ENCODE results near the gene RPS17.

RPS17 gene

DNA sequence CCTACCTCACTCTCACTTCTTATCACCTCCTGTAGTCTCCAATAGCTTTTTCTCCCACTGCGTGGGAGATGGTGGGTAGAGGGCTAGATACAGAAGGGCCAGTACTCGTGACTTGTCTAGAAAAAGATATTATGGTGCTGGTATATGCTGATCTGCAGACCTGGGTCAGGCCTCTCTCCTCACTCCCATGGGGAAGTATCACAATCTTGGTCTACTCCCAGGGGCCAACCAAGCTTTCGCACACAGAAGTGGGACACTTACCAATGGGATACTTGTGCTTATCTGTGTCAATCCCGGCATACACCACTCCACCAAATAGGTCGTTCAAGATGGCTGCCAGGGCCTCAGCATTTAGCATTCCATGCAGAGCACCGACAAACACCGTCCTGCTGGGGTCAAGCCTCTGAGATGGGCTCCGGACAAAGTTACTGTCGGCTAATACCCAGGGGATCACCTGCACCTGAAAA lies 9.0 kb upstream of the RPS17 start:
- Histone ChIP-seq H3K4me3 (ENCODE audit: low read length in 2 of 2) (no peak overlapping the region), H3K9ac (ENCODE audit: low read depth in 1 of 2, low read length in 2 of 2) (no peak overlapping the region), H3K36me3 (ENCODE audit: control insufficient read depth in 2 of 2, insufficient read depth in 2 of 2, low read length in 2 of 2) (peaks cover 0 to 3% of the 10 kb centered on the region in 2 donors), H3K27me3 (ENCODE audit: control insufficient read depth in 2 of 2, insufficient read depth in 2 of 2, low read length in 2 of 2) (peaks cover 3 to 5% of the 10 kb centered on the region in 2 donors), H3K4me1 (ENCODE audit: control insufficient read depth in 2 of 2, insufficient read depth in 2 of 2, low read length in 2 of 2) (no peaks in the 10 kb centered on the region), H3K27ac (ENCODE audit: low read depth in 2 of 2, low read length in 2 of 2) (no peak overlapping the region), H3K9me3 (ENCODE audit: control insufficient read depth in 2 of 2, low read length in 2 of 2) (no peaks in the 10 kb centered on the region)

GRCh38 chr15:82548700-82549099 lies 8.4 kb upstream of the RPS17 start:
- Histone ChIP-seq H3K27ac (ENCODE audit: low read depth in 2 of 2, low read length in 2 of 2) (no peak overlapping the region), H3K4me1 (ENCODE audit: control insufficient read depth in 2 of 2, insufficient read depth in 2 of 2, low read length in 2 of 2) (no peaks in the 10 kb centered on the region), H3K9me3 (ENCODE audit: control insufficient read depth in 2 of 2, low read length in 2 of 2) (no peaks in the 10 kb centered on the region), H3K27me3 (ENCODE audit: control insufficient read depth in 2 of 2, insufficient read depth in 2 of 2, low read length in 2 of 2) (peaks cover 3 to 5% of the 10 kb centered on the region in 2 donors), H3K36me3 (ENCODE audit: control insufficient read depth in 2 of 2, insufficient read depth in 2 of 2, low read length in 2 of 2) (peaks cover 0 to 3% of the 10 kb centered on the region in 2 donors), H3K4me3 (ENCODE audit: low read length in 2 of 2) (no peak overlapping the region), H3K9ac (ENCODE audit: low read depth in 1 of 2, low read length in 2 of 2) (no peak overlapping the region)

DNA sequence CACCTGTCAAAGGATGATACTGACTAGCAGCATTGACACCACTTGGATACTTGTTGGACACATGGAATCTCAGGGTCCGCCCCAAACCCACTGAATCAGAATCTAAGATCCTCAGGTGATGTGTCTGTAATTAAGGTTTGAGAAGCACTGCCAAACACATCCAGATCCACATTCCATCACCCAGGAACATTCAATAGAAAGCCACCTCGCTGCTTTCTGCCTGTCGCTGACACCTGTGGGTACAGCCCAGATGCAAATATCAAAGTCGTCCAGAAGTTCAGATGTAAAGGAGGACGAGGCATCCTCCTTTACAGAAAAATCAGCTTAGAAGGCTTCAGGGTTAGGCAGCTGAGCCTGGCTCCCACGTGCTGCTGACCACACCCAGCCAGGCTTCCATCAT lies 5.2 kb upstream of the RPS17 start:
- Histone ChIP-seq H3K4me3 (ENCODE audit: low read length in 2 of 2) (no peak overlapping the region), H3K36me3 (ENCODE audit: control insufficient read depth in 2 of 2, insufficient read depth in 2 of 2, low read length in 2 of 2) (no peaks in the 10 kb centered on the region), H3K9me3 (ENCODE audit: control insufficient read depth in 2 of 2, low read length in 2 of 2) (no peaks in the 10 kb centered on the region), H3K4me1 (ENCODE audit: control insufficient read depth in 2 of 2, insufficient read depth in 2 of 2, low read length in 2 of 2) (peaks cover 5 to 6% of the 10 kb centered on the region in 2 donors), H3K9ac (ENCODE audit: low read depth in 1 of 2, low read length in 2 of 2) (no peak overlapping the region), H3K27me3 (ENCODE audit: control insufficient read depth in 2 of 2, insufficient read depth in 2 of 2, low read length in 2 of 2) (peaks cover 3 to 5% of the 10 kb centered on the region in 2 donors), H3K27ac (ENCODE audit: low read depth in 2 of 2, low read length in 2 of 2) (no peak overlapping the region)

DNA sequence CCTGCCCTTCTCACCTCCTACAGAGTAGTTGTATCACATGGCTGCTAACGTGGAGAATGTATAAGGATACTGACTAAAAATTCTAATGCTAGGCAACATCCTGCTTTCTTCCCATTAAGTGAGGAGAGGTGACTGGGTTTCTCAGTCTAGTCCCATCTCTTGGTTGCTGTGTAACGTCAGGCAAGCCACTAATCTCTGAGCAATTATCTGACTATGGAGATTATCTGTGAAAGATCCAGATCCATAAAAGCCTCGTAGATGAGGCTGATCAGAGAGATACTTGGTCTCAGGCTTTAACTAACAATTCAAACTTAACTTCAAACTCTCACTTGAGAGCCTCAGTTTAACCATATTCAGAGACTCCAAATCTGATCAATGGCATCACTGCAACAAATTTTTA lies 4.7 kb upstream of the RPS17 start:
- Histone ChIP-seq H3K36me3 (ENCODE audit: control insufficient read depth in 2 of 2, insufficient read depth in 2 of 2, low read length in 2 of 2) (no peaks in the 10 kb centered on the region), H3K9me3 (ENCODE audit: control insufficient read depth in 2 of 2, low read length in 2 of 2) (no peaks in the 10 kb centered on the region), H3K4me1 (ENCODE audit: control insufficient read depth in 2 of 2, insufficient read depth in 2 of 2, low read length in 2 of 2) (peaks cover 5 to 6% of the 10 kb centered on the region in 2 donors), H3K27ac (ENCODE audit: low read depth in 2 of 2, low read length in 2 of 2) (no peak overlapping the region), H3K27me3 (ENCODE audit: control insufficient read depth in 2 of 2, insufficient read depth in 2 of 2, low read length in 2 of 2) (peaks cover 3 to 5% of the 10 kb centered on the region in 2 donors), H3K4me3 (ENCODE audit: low read length in 2 of 2) (no peak overlapping the region), H3K9ac (ENCODE audit: low read depth in 1 of 2, low read length in 2 of 2) (no peak overlapping the region)

GRCh38 chr15:82544431-82544830 lies 4.2 kb upstream of the RPS17 start:
- H3K4me1 ChIP-seq (ENCODE audit: control insufficient read depth in 2 of 2, insufficient read depth in 2 of 2, low read length in 2 of 2), result peaks cover 5 to 6% of the 10 kb centered on the region in 2 donors
- H3K36me3 ChIP-seq (ENCODE audit: control insufficient read depth in 2 of 2, insufficient read depth in 2 of 2, low read length in 2 of 2), result no peaks in the 10 kb centered on the region
- H3K27ac ChIP-seq (ENCODE audit: low read depth in 2 of 2, low read length in 2 of 2), result no peak overlapping the region
- H3K9me3 ChIP-seq (ENCODE audit: control insufficient read depth in 2 of 2, low read length in 2 of 2), result no peaks in the 10 kb centered on the region
- no peak overlapping the region for H3K9ac ChIP-seq (ENCODE audit: low read depth in 1 of 2, low read length in 2 of 2)
- H3K27me3 ChIP-seq (ENCODE audit: control insufficient read depth in 2 of 2, insufficient read depth in 2 of 2, low read length in 2 of 2), result peaks cover 3 to 5% of the 10 kb centered on the region in 2 donors
- H3K4me3 ChIP-seq (ENCODE audit: low read length in 2 of 2), result no peak overlapping the region

DNA sequence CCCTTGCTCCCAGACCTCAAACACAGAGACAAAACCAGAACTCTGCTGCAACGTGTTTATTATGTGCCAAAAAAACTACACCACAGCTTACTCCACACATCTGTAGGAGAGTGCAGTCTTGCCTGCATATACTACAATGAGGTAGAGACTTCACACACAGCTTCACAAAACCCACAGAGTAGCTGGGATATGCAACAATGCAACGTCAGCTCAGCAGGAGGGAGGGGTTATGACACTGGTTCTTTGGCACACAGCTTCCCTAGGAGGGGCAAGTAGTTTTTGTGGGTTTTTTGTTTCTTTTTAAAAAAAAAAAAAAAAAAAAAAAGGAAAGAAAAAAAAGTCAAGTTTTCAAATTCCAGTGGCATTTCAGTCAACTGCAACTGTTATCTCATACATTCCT lies 2.9 kb upstream of the RPS17 start:
- Histone ChIP-seq H3K9ac (ENCODE audit: low read depth in 1 of 2, low read length in 2 of 2) (no peak overlapping the region), H3K4me1 (ENCODE audit: control insufficient read depth in 2 of 2, insufficient read depth in 2 of 2, low read length in 2 of 2) (peaks cover 5 to 13% of the 10 kb centered on the region in 2 donors), H3K27ac (ENCODE audit: low read depth in 2 of 2, low read length in 2 of 2) (no peak overlapping the region), H3K36me3 (ENCODE audit: control insufficient read depth in 2 of 2, insufficient read depth in 2 of 2, low read length in 2 of 2) (peaks cover 4% of the 10 kb centered on the region in 2 donors), H3K27me3 (ENCODE audit: control insufficient read depth in 2 of 2, insufficient read depth in 2 of 2, low read length in 2 of 2) (peaks cover 3 to 5% of the 10 kb centered on the region in 2 donors), H3K4me3 (ENCODE audit: low read length in 2 of 2) (no peak overlapping the region), H3K9me3 (ENCODE audit: control insufficient read depth in 2 of 2, low read length in 2 of 2) (no peaks in the 10 kb centered on the region)

- peaks cover 3 to 5% of the 10 kb centered on the region in 2 donors for H3K27me3 ChIP-seq (ENCODE audit: control insufficient read depth in 2 of 2, insufficient read depth in 2 of 2, low read length in 2 of 2)
- peak overlapping the region; percentile 65 to 84 for H3K27ac ChIP-seq (ENCODE audit: low read depth in 2 of 2, low read length in 2 of 2)
- H3K4me1 ChIP-seq (ENCODE audit: control insufficient read depth in 2 of 2, insufficient read depth in 2 of 2, low read length in 2 of 2), result peaks cover 5 to 14% of the 10 kb centered on the region in 2 donors
- peaks cover 25 to 26% of the 10 kb centered on the region in 2 donors for H3K36me3 ChIP-seq (ENCODE audit: control insufficient read depth in 2 of 2, insufficient read depth in 2 of 2, low read length in 2 of 2)
- H3K9me3 ChIP-seq (ENCODE audit: control insufficient read depth in 2 of 2, low read length in 2 of 2), result no peaks in the 10 kb centered on the region
- H3K9ac ChIP-seq (ENCODE audit: low read depth in 1 of 2, low read length in 2 of 2), result peak overlapping the region; percentile 74 to 94
- peak overlapping the region; percentile 78 to 84 for H3K4me3 ChIP-seq (ENCODE audit: low read length in 2 of 2)
These were observed 751 bp upstream of the RPS17 start for GRCh38 chr15:82540984-82541431.

DNA sequence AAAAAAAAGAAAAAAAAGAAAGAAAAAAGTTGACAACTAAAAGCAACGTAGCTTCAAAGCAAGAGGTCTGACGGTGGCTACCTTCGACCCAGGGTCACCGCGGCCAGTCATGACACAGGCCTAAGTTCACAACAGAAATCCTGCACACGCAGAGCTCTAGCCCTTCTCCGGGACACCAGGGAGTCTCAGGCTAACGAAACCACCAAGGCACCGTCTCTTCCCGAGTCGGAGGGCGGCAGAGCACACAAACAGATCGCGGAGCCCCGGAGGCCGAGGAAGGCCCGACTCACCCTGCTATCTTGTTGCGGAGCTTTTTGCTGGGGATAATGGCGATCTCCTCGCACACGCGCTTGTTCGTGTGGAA lies 584 bp downstream of the RPS17 start:
- peaks cover 0 to 2% of the 10 kb centered on the region in 2 donors for H3K27me3 ChIP-seq (ENCODE audit: control insufficient read depth in 2 of 2, insufficient read depth in 2 of 2, low read length in 2 of 2)
- no peaks in the 10 kb centered on the region for H3K9me3 ChIP-seq (ENCODE audit: control insufficient read depth in 2 of 2, low read length in 2 of 2)
- H3K36me3 ChIP-seq (ENCODE audit: control insufficient read depth in 2 of 2, insufficient read depth in 2 of 2, low read length in 2 of 2), result peaks cover 29 to 31% of the 10 kb centered on the region in 2 donors
- peak overlapping the region; percentile 78 to 84 for H3K4me3 ChIP-seq (ENCODE audit: low read length in 2 of 2)
- peak overlapping the region; percentile 88 to 94 for H3K9ac ChIP-seq (ENCODE audit: low read depth in 1 of 2, low read length in 2 of 2)
- peaks cover 5 to 14% of the 10 kb centered on the region in 2 donors for H3K4me1 ChIP-seq (ENCODE audit: control insufficient read depth in 2 of 2, insufficient read depth in 2 of 2, low read length in 2 of 2)
- H3K27ac ChIP-seq (ENCODE audit: low read depth in 2 of 2, low read length in 2 of 2), result peak overlapping the region; percentile 62 to 83

GRCh38 chr15:82538961-82539690 lies 1.1 kb downstream of the RPS17 start:
- Histone ChIP-seq H3K9ac (ENCODE audit: low read depth in 1 of 2, low read length in 2 of 2) (peak overlapping the region; percentile 88 to 94), H3K9me3 (ENCODE audit: control insufficient read depth in 2 of 2, low read length in 2 of 2) (no peaks in the 10 kb centered on the region), H3K4me1 (ENCODE audit: control insufficient read depth in 2 of 2, insufficient read depth in 2 of 2, low read length in 2 of 2) (peaks cover 5 to 14% of the 10 kb centered on the region in 2 donors), H3K36me3 (ENCODE audit: control insufficient read depth in 2 of 2, insufficient read depth in 2 of 2, low read length in 2 of 2) (peaks cover 29 to 36% of the 10 kb centered on the region in 2 donors), H3K4me3 (ENCODE audit: low read length in 2 of 2) (peak overlapping the region; percentile 78 to 84), H3K27ac (ENCODE audit: low read depth in 2 of 2, low read length in 2 of 2) (peak overlapping the region in 1 of 2 donors; percentile 83), H3K27me3 (ENCODE audit: control insufficient read depth in 2 of 2, insufficient read depth in 2 of 2, low read length in 2 of 2) (no peaks in the 10 kb centered on the region)

DNA sequence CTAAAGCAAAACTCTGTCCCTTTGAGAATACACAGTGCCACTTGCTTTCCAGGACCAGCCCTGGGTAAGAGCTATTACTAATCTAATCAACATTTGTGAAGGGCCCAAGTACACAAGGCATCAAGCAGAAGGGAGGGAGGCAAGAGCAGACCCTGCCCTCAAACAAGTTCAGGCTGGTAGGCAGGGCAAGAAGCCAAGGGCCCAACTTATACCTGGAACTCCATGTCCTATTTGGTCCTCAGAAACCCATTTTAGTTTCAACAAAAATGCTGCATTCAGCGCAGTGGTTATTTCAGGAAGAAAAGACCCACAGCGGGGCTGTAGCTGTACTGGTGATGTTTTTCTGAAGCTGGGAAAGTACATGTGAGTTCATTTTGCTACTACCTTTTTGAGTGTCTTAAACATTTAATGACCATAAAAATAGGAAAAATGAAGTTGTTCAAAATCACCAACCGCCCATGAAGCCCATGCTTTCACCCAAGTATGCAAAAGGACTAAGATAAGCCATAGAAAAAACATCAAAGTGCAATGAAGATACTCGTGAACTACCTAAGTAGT lies 2.8 kb downstream of the RPS17 start:
- Histone ChIP-seq H3K9ac (ENCODE audit: low read depth in 1 of 2, low read length in 2 of 2) (no peak overlapping the region), H3K4me3 (ENCODE audit: low read length in 2 of 2) (no peak overlapping the region), H3K36me3 (ENCODE audit: control insufficient read depth in 2 of 2, insufficient read depth in 2 of 2, low read length in 2 of 2) (peaks cover 33 to 36% of the 10 kb centered on the region in 2 donors), H3K27me3 (ENCODE audit: control insufficient read depth in 2 of 2, insufficient read depth in 2 of 2, low read length in 2 of 2) (no peaks in the 10 kb centered on the region), H3K9me3 (ENCODE audit: control insufficient read depth in 2 of 2, low read length in 2 of 2) (no peaks in the 10 kb centered on the region), H3K4me1 (ENCODE audit: control insufficient read depth in 2 of 2, insufficient read depth in 2 of 2, low read length in 2 of 2) (peaks cover 5 to 14% of the 10 kb centered on the region in 2 donors), H3K27ac (ENCODE audit: low read depth in 2 of 2, low read length in 2 of 2) (no peak overlapping the region)
